ENCODE results near the gene RNASE11. TPM values are rescaled to one million over a fixed set of nuclear protein-coding genes. Genes with fewer than 3 reads are reported as not detected.
"Not testable (repeated sequence)": the region's sequence is repeated elsewhere in the genome, so short reads cannot be mapped to it uniquely, and the experiment has no call there.

Gene RNASE11
- not detected for polyA plus RNA-seq

DNA sequence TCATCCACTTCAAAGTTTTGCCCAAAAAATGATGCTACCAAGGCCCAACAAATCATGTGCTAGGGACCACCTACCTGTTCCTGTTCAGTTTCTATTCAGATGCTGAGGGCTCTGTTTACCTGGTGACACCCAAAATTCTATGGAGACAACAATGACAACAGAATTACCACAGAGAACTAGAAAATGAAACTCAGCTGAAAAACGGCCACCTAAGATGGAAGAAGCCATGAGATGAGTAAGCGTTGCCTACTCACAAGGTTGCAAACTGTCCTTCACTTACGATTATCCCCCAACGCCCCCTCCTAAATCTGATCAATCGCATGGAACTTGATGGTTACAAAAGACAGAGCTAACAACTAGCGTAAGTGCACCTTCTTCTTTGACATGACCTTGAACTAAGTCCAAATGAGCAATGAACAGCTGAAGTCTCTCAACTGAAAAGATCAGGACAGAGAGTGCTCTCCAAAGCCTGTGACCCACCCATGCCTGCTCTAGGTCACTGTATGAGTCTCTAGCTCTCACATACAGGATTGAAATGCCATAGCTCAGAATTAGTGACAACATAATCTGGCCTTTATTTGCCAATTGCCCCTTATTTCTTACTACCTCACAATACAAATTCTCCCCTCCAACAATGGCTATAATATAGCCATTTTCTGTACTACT lies at the start of gene RNASE11:
TSS of gene RNASE11 (minus strand) at position 513 of the 666 bp plus-strand sequence.
- 63 to 88% (median 86%) methylated on average over 6 of the region's 6 CpGs for WGBS, 3 donors
- no peak within 1 kb of the TSS for H3K27ac ChIP-seq (ENCODE audit: low read depth, low read length)

DNA sequence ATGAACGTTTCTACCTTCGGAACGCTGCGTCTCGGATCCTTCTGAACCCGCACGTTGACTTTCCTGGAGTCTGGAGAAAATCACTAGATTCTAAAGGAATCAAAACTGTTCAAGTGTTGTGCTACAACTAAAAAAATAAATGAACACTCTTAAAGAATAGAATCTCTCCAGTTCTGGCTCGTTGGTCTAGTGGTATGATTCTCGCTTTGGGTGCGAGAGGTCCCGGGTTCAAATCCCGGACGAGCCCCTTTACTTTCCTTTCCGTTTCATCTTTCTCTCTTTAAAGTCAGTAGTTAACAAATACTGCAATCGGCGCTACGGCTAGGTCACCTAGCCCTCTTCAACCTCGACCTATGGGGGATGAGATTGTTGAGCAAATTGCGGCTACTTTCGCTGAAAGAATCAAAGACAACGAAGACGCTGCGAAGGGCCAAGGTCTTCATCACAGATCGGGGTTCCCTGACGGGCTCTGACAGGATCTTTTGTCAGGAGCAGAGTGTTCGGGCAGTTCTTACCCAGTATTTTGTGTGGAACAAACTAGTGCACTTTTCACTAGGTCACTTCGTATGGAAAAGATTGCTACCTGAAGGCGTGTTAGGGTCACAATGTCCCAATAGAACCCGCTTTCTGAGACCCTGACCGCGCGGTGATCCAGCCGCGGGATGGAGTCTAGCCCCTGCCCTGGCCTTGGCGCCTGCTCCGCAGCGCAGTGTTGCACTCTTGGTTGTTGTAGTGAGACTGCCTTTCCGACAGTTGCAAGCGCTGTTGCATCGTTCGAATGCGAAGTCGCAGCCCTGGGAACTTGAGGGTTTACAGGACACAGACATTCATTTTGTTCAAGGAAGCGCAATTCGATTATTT lies 45.3 kb upstream of the RNASE11 start:
- no peak overlapping the region for H3K27ac ChIP-seq (ENCODE audit: low read depth, low read length)
- 3 to 7% (median 6%) methylated on average over 45 of the region's 45 CpGs for WGBS, 3 donors

- WGBS, 3 donors, result 1 to 2% (median 1%) methylated on average over 19 of the region's 19 CpGs
- no peak overlapping the region for H3K27ac ChIP-seq (ENCODE audit: low read depth, low read length)
These were observed 44.6 kb upstream of the RNASE11 start for GRCh38 chr14:20632448-20632830.

- 0 to 2% (median 1%) methylated on average over 18 of the region's 18 CpGs for WGBS, 3 donors
- no peak overlapping the region for H3K27ac ChIP-seq (ENCODE audit: low read depth, low read length)
These were observed 44.1 kb upstream of the RNASE11 start for GRCh38 chr14:20631880-20632389.

DNA sequence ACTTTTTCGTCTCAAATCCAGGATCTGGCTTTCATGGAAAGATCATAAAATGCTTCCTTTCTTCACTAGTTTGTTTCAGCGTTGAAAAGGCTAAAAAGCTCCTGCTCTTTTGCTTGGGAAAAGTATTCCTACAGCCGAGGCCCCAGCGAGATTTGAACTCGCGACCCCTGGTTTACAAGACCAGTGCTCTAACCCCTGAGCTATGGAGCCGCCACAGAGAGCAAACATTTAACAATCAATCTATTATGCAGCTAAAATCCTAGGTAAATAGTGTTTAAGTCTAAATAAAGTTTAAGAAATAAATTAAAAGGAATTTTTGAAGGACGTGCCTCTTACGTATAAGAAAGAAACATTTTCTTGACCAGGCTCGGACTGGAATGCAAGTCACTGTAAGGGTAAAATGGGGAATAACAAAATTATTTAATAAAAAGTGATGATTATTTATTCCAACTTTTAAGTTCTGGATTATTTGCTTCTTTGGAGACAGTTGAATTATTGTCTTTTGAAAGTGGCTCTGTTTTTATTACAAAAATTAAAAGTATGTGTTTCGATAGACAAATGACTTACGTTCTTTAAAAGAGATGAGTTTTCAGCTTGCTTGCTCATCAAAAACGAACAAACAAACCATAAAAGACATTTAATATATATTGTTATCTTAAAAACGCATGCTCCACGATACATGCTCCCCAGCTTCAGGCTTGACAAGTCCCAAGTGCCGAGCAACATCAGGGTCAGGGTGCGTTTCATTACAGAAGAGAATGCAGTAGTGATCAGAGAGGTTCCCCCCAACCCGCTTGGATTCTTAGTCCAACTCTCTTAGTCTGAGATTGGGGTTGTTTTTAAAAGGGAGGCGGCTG lies 43.5 kb upstream of the RNASE11 start:
- WGBS, 3 donors, result 2% methylated on average over 19 of the region's 19 CpGs
- no peak overlapping the region for H3K27ac ChIP-seq (ENCODE audit: low read depth, low read length)

- 3 to 4% (median 3%) methylated on average over 23 of the region's 23 CpGs for WGBS, 3 donors
- H3K27ac ChIP-seq (ENCODE audit: low read depth, low read length), result no peak overlapping the region
These were observed 42.7 kb upstream of the RNASE11 start for GRCh38 chr14:20630340-20631022.

DNA sequence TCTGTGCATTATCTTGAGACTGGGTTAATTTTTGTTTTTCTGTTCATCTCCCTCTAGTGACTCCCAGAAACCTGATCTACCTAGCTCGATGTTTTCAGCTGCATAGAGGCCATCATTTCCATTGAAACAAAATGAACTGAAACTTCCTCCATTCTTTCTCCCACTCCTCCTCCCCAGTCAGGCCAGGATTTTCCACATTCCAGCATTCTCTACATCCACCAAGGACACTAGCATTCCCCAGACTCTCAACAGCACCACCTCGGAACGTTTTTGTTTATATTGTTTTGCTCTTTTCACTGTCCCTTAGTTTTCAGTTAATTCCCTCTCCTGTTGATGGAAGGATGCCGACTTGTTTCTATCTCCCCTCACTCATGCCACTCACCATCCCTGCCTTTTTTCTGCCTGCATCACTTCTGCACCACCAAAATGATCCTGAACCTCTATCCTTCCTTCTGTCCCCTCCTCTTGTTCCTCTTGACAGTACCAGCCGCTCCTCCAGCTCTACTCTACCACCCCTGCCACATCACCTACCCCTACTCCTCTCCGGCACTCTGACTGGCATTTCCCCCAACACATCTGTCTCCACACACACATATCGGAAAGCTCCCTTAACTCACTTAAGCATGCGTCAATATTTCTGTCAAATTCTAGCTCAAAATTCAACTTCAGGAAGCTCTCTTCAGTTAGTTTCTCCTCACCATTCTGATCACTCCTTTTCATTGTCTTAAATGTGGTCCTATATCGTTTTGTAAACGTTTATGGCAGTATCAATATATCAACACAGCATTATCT lies 40.5 kb upstream of the RNASE11 start:
- no peak overlapping the region for H3K27ac ChIP-seq (ENCODE audit: low read depth, low read length)
- WGBS, 3 donors, result 32 to 57% (median 44%) methylated on average over 10 of the region's 10 CpGs

DNA sequence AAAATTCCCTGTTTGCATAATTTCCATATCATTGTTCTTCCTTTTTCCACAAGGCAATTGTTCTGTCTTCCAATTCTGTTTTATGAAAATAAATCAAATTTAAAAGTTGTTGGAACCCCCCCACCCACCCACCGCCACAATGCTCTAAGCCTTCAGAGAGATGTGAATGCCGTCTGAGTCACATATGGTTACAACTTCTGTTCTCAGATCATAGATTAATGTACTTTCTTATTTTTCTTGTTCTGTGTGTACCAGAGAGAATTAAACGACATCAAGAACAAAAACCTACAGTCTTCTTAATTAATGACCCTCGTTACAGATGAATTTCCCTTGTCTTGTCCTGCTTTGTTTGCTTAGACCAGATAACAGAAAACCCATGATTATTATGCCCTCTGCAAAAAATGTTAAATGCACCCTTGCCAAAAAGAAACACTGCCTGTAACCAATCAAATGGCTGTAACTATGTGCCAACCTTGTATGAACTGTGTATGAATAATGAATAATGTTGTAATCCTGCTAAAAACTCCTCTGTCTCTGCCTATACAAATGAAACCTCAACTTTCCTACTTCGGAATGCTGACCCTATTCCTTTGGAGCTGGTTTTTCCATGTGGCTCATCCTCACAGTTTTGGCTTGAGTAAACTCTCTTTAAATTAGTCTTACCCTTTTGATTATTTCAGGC lies 39.7 kb upstream of the RNASE11 start:
- 50 to 64% (median 62%) methylated on average over 5 of the region's 5 CpGs for WGBS, 3 donors
- H3K27ac ChIP-seq (ENCODE audit: low read depth, low read length), result no peak overlapping the region

DNA sequence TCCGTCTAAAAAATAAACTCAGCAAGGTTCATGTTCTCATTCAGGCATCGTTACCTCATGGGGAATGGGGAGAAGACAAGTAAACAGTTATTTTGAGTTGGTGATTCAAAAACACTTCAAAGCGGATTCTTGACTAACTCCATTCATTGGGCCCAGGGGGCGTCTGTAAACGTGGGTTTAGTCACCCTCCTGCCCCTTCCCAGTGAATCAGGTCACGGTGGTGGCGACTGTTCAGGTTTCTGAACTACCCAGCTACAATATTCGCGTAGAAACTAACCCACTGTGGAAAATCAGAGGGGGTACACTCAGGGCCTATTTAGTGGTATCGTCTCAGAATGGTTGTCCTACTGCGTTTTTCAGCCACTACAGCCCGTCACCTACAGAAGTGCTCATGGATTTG lies 38.5 kb upstream of the RNASE11 start:
- H3K27ac ChIP-seq (ENCODE audit: low read depth, low read length), result no peak overlapping the region
- 13 to 30% (median 23%) methylated on average over 12 of the region's 12 CpGs for WGBS, 3 donors

- no peak overlapping the region for H3K27ac ChIP-seq (ENCODE audit: low read depth, low read length)
- 5 to 8% (median 7%) methylated on average over 22 of the region's 22 CpGs for WGBS, 3 donors
These were observed 36.8 kb upstream of the RNASE11 start for GRCh38 chr14:20624495-20625070.

DNA sequence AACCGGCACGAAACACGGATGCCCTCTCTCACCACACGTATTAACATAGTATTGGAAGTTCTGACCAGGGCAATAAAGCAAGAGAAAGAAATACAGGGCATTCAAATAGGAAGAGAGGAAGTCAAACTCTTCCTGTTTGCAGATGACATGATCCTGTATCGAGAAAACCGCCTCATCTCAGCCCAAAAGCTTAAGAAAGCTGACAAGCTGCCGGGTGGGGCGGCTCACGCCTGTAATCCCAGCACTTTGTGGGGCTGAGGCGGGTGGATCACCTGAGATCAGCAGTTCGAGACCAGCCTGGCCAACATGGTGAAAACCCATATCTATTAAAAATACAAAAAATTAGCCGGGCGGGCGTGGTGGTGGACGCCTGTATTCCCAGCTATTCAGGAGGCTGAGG lies 36.0 kb upstream of the RNASE11 start:
- 42 to 45% (median 44%) methylated on average over 15 of the region's 15 CpGs for WGBS, 3 donors
- no peak overlapping the region for H3K27ac ChIP-seq (ENCODE audit: low read depth, low read length)

DNA sequence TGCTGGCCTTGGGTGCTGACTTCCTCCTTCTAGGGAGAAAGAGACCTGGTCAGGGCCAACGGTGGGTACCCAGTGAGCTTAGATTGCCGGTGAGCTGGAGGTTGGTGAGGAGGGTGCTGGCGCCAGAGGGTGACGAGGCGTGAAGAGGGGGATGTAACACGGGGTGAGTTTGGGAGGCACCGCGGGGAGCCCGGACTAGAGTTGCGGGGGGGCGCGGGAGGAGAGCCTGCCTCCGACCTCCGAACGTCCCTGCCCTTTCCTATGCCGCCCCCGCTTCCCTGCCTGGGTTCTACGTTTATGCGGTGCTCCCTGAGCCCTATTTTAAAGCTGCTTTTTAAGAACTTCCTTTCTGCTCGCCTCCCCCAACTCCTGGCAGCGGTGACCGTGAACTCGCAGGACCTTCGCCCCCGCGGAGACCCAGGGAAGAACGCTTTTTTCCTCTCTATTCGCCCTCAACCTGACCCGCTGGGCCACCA lies 35.1 kb upstream of the RNASE11 start:
- H3K27ac ChIP-seq (ENCODE audit: low read depth, low read length), result no peak overlapping the region
- WGBS, 3 donors, result 11 to 26% (median 14%) methylated on average over 26 to 29 of the region's 29 CpGs

- no peak overlapping the region for H3K27ac ChIP-seq (ENCODE audit: low read depth, low read length)
- 34 to 63% (median 55%) methylated on average over 2 of the region's 2 CpGs for WGBS, 3 donors
These were observed 33.1 kb upstream of the RNASE11 start for GRCh38 chr14:20620798-20621478.

- H3K27ac ChIP-seq (ENCODE audit: low read depth, low read length), result not testable (repeated sequence)
- 88 to 92% (median 90%) methylated on average over 6 of the region's 6 CpGs for WGBS, 3 donors
These were observed 31.9 kb upstream of the RNASE11 start for GRCh38 chr14:20619688-20620087.

DNA sequence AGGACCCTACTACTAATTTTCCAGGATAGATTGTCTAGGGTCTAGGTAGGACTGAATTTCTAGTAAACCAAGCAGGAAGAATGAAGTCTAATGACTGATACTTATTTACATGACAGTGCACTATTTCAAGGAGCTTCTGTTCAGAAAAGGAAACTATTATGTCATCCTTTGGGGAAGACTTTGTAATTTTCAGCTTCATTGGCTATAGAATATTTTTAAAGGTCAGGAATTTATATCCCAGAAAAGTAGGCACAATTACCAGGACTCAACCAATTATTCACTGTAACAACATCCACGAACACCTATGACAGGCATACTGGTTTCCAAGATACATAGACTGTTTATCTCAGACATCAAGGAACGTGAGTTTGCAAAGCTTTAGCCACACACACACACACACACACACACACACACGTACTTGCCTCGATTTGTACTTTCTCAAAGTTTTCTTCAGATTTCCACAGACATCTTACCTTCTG lies 30.5 kb upstream of the RNASE11 start:
- WGBS, 3 donors, result 44 to 54% (median 47%) methylated on average over 4 of the region's 4 CpGs
- H3K27ac ChIP-seq (ENCODE audit: low read depth, low read length), result no peak overlapping the region
